Glutamatergic neuron (in vitro differentiated cells): ENCODE data around the gene PHLDB3. TPM values are rescaled to one million over a fixed set of nuclear protein-coding genes. Genes with fewer than 3 reads are reported as not detected.

Experiments
- DNase-seq: peaks from one replicate; pipeline ENCODE4 v3.0.0; 2022
- H3K27ac Mint-ChIP-seq: one replicate; pipeline ENCODE4 v1.8.0; 2020; ENCODE audit warnings: mild to moderate bottlenecking, mixed read lengths, inconsistent platforms; ENCODE audit not compliant: unreplicated experiment
- H3K27me3 Mint-ChIP-seq: one replicate; pipeline ENCODE4 v1.8.0; 2020; ENCODE audit warnings: mild to moderate bottlenecking, moderate library complexity, mixed read lengths, inconsistent platforms; ENCODE audit not compliant: unreplicated experiment
- H3K36me3 Mint-ChIP-seq: one replicate; pipeline ENCODE4 v1.8.0; 2020; ENCODE audit warnings: mild to moderate bottlenecking, mixed read lengths, inconsistent platforms; ENCODE audit not compliant: unreplicated experiment
- H3K4me1 Mint-ChIP-seq: one replicate; pipeline ENCODE4 v1.8.0; 2020; ENCODE audit warnings: mild to moderate bottlenecking, low read depth, mixed read lengths, inconsistent platforms; ENCODE audit not compliant: unreplicated experiment
- H3K4me3 Mint-ChIP-seq: one replicate; pipeline ENCODE4 v1.8.0; 2020; ENCODE audit warnings: mild to moderate bottlenecking, mixed read lengths, inconsistent platforms; ENCODE audit not compliant: unreplicated experiment
- H3K9me3 Mint-ChIP-seq: one replicate; pipeline ENCODE4 v1.8.0; 2020; ENCODE audit warnings: mild to moderate bottlenecking, moderate library complexity, mixed read lengths, inconsistent platforms; ENCODE audit not compliant: unreplicated experiment
- CTCF ChIP-seq: fragments of 200-600 bp; sonication (generic); IDR thresholded peaks from one replicate; pipeline ENCODE4 v1.5.0; 2021; ENCODE audit not compliant: partially characterized antibody, unreplicated experiment
- total RNA-seq: library from RNA; stranded (reverse); fragmentation: NEBNext Ultra II Directional; extraction: Animal tissue kit (Norgen Biotek cat#: 25700); gene quantifications from one replicate; pipeline ENCODE4 v1.2.1, GENCODE V29; 2021; ENCODE audit not compliant: unreplicated experiment

The PHLDB3 gene
- total RNA-seq, 1 donor from 2014 or later: 6.8 TPM

DNA sequence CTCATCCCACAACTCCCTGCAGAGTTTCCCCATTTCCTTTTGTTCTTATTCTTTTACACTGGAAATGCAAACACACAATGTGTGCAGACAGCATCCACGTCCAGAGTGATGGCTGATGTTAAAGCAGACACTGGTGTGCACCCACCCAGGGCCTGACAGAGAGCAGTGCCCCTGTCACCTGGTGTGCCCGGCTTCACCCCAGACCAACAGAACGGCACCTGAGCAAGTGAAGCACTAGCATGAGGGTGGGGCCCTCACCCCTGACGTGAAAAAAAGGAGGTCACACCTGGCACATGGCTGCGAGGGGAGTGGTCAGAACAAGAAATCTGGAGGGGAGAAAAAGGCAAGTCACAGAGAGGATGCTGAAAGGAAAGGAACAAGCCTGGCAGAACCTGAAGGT, 40.7 kb upstream of the PHLDB3 start:
- no peak overlapping the region for H3K27ac Mint-ChIP-seq
- H3K4me3 Mint-ChIP-seq: peak overlapping the region; percentile 12
- peaks cover 7% of the 10 kb centered on the region for H3K9me3 Mint-ChIP-seq
- peaks cover 5% of the 10 kb centered on the region for H3K27me3 Mint-ChIP-seq
- H3K36me3 Mint-ChIP-seq: peaks cover 2% of the 10 kb centered on the region
- no peak for DNase-seq
- no peak for TF ChIP-seq CTCF
- peaks cover 6% of the 10 kb centered on the region for H3K4me1 Mint-ChIP-seq

GRCh38 chr19:43544077-43544476, 39.5 kb upstream of the PHLDB3 start:
- TF ChIP-seq CTCF: no peak
- H3K27me3 Mint-ChIP-seq: peaks cover 8% of the 10 kb centered on the region
- no peak overlapping the region for H3K27ac Mint-ChIP-seq
- H3K4me3 Mint-ChIP-seq: no peak overlapping the region
- peaks cover 11% of the 10 kb centered on the region for H3K36me3 Mint-ChIP-seq
- DNase-seq: no peak
- peaks cover 2% of the 10 kb centered on the region for H3K4me1 Mint-ChIP-seq
- H3K9me3 Mint-ChIP-seq: peaks cover 9% of the 10 kb centered on the region

GRCh38 chr19:43541920-43542650, 37.5 kb upstream of the PHLDB3 start:
- Mint-ChIP-seq H3K4me1 (no peaks in the 10 kb centered on the region), H3K27ac (no peak overlapping the region), H3K9me3 (peaks cover 7% of the 10 kb centered on the region), H3K4me3 (no peak overlapping the region), H3K27me3 (peaks cover 3% of the 10 kb centered on the region), H3K36me3 (peaks cover 21% of the 10 kb centered on the region)
- DNase-seq: no peak
- no peak for TF ChIP-seq CTCF

GRCh38 chr19:43540381-43540780, 35.8 kb upstream of the PHLDB3 start:
- H3K36me3 Mint-ChIP-seq: peaks cover 21% of the 10 kb centered on the region
- no peak for DNase-seq
- peaks cover 3% of the 10 kb centered on the region for H3K27me3 Mint-ChIP-seq
- peaks cover 9% of the 10 kb centered on the region for H3K9me3 Mint-ChIP-seq
- H3K4me1 Mint-ChIP-seq: peaks cover 6% of the 10 kb centered on the region
- no peak overlapping the region for H3K4me3 Mint-ChIP-seq
- no peak for TF ChIP-seq CTCF
- no peak overlapping the region for H3K27ac Mint-ChIP-seq

DNA sequence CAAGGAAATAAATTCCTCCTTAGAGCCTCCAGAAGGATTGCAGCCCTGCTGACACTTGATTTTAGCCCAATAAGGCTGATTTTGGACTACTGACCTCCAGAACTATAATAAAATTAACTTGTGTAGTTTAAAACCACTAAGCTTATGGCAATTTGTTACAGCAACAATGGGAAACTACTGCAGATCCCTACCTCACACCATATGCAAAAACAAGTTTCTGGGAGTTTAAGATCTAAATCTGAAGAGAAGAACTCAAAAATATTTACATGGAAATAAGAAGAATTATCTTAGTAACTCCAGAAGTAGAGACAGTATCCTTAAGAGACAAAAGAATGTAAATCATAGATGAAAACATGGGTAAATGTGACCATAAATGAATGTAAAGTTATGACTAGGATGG, 34.4 kb upstream of the PHLDB3 start:
- H3K27me3 Mint-ChIP-seq: peaks cover 4% of the 10 kb centered on the region
- peaks cover 7% of the 10 kb centered on the region for H3K4me1 Mint-ChIP-seq
- DNase-seq: no peak
- no peak for TF ChIP-seq CTCF
- peaks cover 10% of the 10 kb centered on the region for H3K9me3 Mint-ChIP-seq
- peaks cover 21% of the 10 kb centered on the region for H3K36me3 Mint-ChIP-seq
- H3K27ac Mint-ChIP-seq: no peak overlapping the region
- no peak overlapping the region for H3K4me3 Mint-ChIP-seq
